HG02943 (cell line): Measurements from ENCODE around the gene CLRN3.

Experiments used
- ATAC-seq: cut with Tn5 transposase; IDR thresholded peaks from one replicate; pipeline ENCODE4 v1.9.1; 2021; ENCODE audit warnings: mild to moderate bottlenecking, low read depth, moderate library complexity; ENCODE audit not compliant: unreplicated experiment

Gene CLRN3

DNA sequence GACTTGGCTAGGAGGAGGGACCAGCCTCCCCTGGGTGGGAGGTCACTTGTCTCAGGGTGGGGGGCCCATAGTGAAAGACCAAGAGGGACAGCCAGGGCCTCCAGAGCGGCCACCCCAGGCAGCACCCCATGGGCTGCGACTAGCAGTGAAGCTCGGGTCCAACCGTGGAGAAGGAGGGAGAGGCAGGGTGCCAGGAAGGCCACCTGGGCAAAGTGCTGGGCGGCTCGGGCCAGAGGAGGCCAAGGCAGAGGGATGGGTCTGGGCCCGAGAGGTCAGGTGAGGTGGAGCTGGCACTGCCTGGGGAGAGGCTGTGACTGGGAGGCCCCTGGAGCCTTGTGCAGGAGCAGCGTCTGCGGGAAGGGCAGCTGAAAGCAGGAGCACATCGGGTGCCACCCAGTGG is 41.8 kb downstream of the CLRN3 start:
- ATAC-seq = no peak

DNA sequence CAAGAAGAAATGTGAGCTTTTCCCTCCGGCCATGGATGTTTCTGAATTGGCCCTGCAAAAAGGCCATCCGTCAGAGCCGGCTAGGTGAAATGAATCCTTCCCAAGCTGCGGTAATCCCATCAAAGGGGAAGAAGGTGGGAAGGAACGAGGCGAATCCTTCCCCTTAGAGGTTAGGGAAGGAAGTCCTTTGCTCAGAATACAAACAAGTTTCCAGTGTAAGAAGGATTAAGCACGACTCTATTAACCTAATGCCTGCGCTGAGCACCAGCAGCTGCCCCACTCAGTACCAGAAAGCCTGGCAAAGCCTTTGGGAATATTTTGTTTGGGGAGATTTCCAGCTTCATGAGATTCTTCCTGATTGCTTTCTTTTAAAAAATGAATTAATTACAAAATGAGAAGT is 42.8 kb downstream of the CLRN3 start:
- no peak for ATAC-seq

DNA sequence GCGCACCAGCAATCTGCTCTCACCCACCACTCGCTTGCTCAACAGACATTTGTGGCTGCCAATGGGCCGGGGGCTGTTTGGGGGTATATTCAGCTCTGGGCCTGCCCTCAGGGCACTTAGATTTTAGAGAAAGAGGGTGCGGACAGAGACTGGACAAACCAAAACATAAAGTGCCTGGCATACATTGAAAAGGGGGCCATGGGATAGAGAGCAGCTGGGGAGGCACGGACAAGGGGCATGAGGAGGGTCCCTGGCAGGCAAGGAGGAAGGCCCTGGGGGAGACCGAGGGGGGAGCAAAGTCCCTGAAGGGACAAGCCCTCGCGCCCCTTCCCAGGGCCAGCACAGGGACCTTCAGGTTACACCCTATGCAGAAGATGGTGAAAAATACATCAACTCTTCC is 43.5 kb downstream of the CLRN3 start:
- ATAC-seq = no peak

GRCh38 chr10:127848226-127848625 is 44.5 kb downstream of the CLRN3 start:
- ATAC-seq = no peak

DNA sequence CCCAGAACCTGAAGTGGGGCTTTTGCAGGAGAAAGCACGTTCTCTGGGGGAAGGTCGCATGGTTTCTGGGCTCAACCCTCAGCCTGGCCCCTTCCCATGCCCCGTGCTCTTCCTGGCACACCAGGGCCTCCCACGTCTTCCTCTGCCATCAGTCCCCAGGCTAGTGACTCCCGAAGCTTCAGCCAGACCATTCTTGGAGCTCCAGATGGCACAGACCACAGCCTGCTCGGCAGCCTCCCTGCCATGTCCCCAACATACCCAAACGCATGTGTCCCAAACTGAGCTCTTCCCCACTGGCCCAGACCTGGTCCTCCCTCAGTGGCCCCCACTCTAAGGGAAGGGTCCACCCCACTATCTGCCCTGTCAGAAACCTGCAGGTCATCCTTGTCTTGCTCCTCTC is 47.0 kb downstream of the CLRN3 start:
- no peak for ATAC-seq

GRCh38 chr10:127840884-127841283 is 51.9 kb downstream of the CLRN3 start:
- no peak for ATAC-seq

- ATAC-seq = no peak
Observed at GRCh38 chr10:127836966-127837365, 55.8 kb downstream of the CLRN3 start.

- ATAC-seq = no peak
Observed at GRCh38 chr10:127836176-127836575, 56.6 kb downstream of the CLRN3 start.

GRCh38 chr10:127834791-127835190 is 58.0 kb downstream of the CLRN3 start:
- ATAC-seq = no peak

- ATAC-seq = no peak
Observed at GRCh38 chr10:127834221-127834620, 58.5 kb downstream of the CLRN3 start.

DNA sequence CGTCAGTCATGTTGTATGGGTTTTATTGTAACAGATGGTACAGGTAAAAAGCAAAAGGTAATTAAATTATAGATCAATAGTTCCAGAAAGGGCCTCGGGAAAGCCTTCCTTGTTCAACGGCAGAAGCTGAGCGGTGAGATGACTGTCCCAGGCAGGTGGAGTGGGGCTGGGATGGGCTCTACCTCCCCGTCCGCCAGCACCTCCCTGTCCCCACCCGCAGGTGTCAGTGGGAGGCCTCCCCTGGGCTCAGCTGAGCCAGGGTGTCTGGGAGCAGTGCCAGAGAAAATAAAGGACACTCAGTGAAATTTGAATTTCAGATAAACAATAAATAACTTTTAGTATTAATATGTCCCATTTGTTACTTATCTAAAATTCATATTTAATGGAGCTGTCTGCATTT is 58.9 kb downstream of the CLRN3 start:
- ATAC-seq = no peak

DNA sequence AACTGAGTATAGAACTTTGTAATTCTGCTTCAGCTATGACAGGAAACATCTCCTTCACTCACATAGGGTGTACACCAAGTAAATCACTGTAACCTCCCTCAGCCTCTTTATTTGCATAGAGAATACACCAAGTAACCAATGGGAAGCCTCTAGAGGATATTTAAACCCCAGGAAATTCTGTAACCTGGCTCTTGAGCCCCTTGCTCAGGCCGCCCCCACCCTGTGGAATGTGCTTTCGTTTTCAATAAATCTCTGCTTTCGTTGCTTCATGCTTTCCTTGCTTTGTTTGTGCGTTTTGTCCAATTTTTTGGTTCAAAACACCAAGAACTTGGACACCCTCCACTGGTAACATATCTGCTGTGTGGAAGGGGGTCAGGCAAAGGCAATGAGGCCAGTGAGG is 60.2 kb downstream of the CLRN3 start:
- no peak for ATAC-seq

GRCh38 chr10:127830414-127830813 is 62.3 kb downstream of the CLRN3 start:
- no peak for ATAC-seq
